Mucosa of stomach (tissue), 1 donor: ENCODE results near the gene SERTAD3.

Experiments
- H3K27me3 ChIP-seq: one replicate; pipeline ENCODE4 v1.7.0; 2013; ENCODE audit warnings: mild to moderate bottlenecking, low read length; ENCODE audit not compliant: control insufficient read depth, insufficient read depth
- H3K36me3 ChIP-seq: one replicate; pipeline ENCODE4 v1.7.0; 2013; ENCODE audit warnings: low read length; ENCODE audit not compliant: control insufficient read depth, insufficient read depth
- H3K4me1 ChIP-seq: one replicate; pipeline ENCODE4 v1.7.0; 2013; ENCODE audit warnings: mild to moderate bottlenecking, low read length; ENCODE audit not compliant: control insufficient read depth, insufficient read depth
- H3K4me3 ChIP-seq: one replicate; pipeline ENCODE4 v1.7.0; 2013; ENCODE audit warnings: low read length
- H3K9ac ChIP-seq: one replicate; pipeline ENCODE4 v1.7.0; 2013; ENCODE audit warnings: mild to moderate bottlenecking, low read length, moderate library complexity
- H3K9me3 ChIP-seq: one replicate; pipeline ENCODE4 v1.7.0; 2013; ENCODE audit warnings: mild to moderate bottlenecking, low read length, moderate library complexity; ENCODE audit not compliant: control insufficient read depth
- donor health status: Pancreatic carcinoma.

Gene SERTAD3

DNA sequence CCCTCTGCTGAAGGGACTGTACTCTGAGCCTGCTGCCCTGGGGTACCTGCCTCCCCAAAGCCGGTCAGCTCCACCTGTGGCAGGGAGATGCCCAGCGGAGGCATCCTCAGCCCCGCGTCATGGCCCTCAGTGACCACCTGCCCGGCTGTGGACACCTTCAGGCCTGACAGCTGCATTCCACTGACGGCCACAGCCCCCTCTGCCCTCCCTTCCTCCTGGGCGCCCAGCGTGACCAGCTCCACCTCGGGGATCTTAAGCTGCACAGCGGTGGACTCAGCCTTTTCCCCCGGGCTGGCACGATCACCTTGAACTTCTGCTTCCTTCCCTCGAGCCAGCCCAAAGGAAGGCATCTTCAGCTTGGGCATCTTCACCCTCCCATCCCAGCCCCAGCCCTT is 49.3 kb downstream of the SERTAD3 start:
- no peaks in the 10 kb centered on the region for H3K27me3 ChIP-seq
- H3K4me1 ChIP-seq = peaks cover 7% of the 10 kb centered on the region
- no peaks in the 10 kb centered on the region for H3K9me3 ChIP-seq
- no peaks in the 10 kb centered on the region for H3K36me3 ChIP-seq
- no peak overlapping the region for H3K9ac ChIP-seq
- H3K4me3 ChIP-seq = no peak overlapping the region

DNA sequence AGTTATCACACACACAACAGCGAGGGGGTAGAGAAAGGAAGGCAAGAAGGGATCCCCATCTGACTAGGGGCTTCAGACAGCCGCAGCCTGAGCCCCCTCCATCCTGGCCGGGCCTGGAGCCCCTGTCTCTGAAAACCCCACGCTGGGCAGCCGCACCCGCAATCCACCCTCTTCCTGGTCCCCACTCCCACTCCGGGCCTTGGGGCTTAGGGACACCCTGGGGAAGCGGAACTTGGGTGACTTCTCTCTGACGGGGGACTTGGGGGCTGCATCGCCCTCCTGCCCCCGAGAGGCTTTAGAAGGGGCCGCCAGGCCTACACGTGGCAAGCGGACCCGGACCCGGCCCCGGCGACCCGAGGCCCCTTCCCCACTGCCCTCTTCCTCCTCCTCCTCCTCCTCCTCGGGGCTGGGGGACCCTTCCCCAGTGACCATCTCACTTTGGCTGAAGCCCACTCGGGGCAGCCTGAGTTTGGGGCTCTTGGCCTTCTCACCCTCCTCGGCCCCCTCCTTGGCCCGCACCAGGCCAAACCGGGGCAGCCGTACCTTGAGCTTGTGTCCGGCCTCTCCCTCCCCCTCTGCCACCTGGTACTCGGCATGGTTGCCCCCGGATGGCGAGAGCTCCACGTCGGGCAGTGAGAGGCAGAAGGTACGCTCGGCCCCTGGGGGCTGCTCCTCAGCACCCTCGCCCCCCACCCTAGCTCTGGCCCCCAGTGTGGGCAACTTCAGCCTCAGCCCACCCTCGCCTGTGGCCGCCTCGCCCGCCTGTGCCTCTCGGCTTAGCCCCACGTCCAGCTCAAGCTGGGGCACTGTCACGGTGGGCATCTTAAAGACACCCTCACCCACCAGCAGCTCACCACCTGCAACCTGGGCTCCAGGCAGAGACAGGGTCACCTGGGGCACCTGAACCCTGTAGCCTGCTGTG is 50.0 kb downstream of the SERTAD3 start:
- Histone ChIP-seq H3K9ac (no peak overlapping the region), H3K27me3 (no peaks in the 10 kb centered on the region), H3K36me3 (no peaks in the 10 kb centered on the region), H3K4me1 (peaks cover 7% of the 10 kb centered on the region), H3K9me3 (no peaks in the 10 kb centered on the region), H3K4me3 (no peak overlapping the region)

DNA sequence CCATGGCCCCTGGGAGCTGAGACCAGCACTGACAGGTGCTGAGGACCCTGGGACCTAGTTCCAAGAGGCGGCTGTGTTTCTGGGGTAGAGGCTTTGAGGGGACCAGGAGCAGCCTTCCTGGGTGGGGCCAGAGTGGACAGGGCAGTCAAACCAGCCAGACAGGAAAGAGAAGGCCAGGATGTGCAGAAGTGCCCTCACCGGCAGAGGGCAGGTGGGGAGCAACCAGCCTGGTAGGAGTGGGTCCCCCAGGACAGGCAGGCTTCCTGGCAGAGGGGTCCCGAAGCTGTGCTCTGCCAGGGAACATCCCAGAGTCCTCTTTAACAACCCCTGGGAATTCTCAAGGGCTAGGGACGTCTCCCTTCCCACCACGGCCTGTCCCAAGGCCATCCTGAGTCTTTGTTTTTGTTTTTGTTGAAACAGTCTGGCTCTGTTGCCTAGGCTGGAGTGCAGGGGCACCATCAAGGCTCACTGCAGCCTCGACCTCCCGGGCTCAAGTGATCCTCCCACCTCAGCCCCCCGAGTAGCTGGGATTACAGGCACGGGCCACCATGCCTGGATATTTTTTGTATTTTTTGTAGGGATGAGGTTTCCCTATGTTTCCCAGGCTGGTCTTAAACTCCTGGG is 51.1 kb downstream of the SERTAD3 start:
- no peak overlapping the region for H3K4me3 ChIP-seq
- H3K9me3 ChIP-seq = no peaks in the 10 kb centered on the region
- no peaks in the 10 kb centered on the region for H3K27me3 ChIP-seq
- H3K4me1 ChIP-seq = peaks cover 7% of the 10 kb centered on the region
- no peaks in the 10 kb centered on the region for H3K36me3 ChIP-seq
- no peak overlapping the region for H3K9ac ChIP-seq

DNA sequence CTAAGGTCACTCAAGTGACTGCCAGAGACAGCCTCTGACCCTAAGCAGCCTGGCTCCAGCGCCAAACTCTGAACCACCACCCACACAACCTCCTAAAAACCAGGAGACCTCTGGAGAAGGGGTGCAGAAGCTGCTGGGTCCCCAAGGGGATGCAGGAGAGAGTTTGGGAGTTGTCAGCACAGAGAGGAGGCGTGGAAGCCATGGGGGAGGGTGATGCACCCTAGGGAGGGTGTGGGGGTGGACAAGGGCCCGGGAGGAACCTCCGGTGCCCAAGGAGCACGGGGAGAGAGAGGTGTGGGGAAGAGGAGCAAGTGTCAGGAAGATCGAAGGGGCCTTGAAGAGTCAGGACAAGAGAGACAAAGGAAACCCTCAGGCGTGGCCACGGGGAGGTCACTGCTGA is 52.0 kb downstream of the SERTAD3 start:
- Histone ChIP-seq H3K9me3 (no peaks in the 10 kb centered on the region), H3K27me3 (no peaks in the 10 kb centered on the region), H3K36me3 (no peaks in the 10 kb centered on the region), H3K9ac (no peak overlapping the region), H3K4me3 (no peak overlapping the region), H3K4me1 (peaks cover 7% of the 10 kb centered on the region)
